Measurements from ENCODE around the gene PC.
"Not testable (repeated sequence)": the region's sequence is repeated elsewhere in the genome, so short reads cannot be mapped to it uniquely, and the experiment has no call there.

The PC gene, protein sequence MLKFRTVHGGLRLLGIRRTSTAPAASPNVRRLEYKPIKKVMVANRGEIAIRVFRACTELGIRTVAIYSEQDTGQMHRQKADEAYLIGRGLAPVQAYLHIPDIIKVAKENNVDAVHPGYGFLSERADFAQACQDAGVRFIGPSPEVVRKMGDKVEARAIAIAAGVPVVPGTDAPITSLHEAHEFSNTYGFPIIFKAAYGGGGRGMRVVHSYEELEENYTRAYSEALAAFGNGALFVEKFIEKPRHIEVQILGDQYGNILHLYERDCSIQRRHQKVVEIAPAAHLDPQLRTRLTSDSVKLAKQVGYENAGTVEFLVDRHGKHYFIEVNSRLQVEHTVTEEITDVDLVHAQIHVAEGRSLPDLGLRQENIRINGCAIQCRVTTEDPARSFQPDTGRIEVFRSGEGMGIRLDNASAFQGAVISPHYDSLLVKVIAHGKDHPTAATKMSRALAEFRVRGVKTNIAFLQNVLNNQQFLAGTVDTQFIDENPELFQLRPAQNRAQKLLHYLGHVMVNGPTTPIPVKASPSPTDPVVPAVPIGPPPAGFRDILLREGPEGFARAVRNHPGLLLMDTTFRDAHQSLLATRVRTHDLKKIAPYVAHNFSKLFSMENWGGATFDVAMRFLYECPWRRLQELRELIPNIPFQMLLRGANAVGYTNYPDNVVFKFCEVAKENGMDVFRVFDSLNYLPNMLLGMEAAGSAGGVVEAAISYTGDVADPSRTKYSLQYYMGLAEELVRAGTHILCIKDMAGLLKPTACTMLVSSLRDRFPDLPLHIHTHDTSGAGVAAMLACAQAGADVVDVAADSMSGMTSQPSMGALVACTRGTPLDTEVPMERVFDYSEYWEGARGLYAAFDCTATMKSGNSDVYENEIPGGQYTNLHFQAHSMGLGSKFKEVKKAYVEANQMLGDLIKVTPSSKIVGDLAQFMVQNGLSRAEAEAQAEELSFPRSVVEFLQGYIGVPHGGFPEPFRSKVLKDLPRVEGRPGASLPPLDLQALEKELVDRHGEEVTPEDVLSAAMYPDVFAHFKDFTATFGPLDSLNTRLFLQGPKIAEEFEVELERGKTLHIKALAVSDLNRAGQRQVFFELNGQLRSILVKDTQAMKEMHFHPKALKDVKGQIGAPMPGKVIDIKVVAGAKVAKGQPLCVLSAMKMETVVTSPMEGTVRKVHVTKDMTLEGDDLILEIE

DNA sequence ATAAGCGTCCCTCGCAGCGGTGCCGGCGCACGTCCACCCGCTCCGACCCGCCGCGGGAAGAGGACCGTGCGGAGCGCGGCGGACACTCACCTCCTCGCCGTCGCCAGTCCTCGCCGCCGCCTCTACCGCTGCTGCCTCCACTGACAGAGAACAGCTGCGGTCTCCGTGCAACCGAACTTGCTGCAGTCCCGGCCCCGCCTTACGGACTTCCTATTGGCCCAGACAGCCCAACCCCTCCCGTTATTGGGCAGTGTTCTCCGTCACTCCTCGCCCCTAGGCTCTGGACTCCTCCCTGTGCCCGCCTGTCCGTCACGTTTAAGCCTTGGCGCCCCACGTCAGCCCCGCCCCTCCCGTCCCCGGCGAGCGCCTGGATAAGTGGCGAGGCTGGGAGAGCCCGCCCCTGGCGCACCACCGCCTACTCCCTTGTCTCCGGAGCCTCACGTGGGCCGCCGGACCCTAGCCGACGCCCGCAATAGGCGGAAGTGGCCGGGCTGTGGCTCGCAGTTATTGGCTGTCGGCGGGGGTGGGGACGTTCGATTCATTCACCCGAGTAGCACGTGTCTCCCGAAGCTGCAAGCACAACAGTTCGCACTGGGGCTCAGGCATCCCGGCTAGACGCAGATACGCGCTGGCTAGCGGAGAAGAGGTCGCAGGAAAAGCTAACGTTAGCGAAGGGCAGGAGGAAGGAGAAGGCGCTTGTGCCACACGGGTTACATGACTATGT, at the start of gene PC:
TSS of gene PC (minus strand) at position 152 of the 724 bp plus-strand sequence. CDS start 86,224 bp downstream, outside the sequence.
- FAIRE-seq, result peak; percentile 91

- no peak for FAIRE-seq
These were observed 48.9 kb upstream of the PC start for GRCh38 chr11:67007126-67007525.

DNA sequence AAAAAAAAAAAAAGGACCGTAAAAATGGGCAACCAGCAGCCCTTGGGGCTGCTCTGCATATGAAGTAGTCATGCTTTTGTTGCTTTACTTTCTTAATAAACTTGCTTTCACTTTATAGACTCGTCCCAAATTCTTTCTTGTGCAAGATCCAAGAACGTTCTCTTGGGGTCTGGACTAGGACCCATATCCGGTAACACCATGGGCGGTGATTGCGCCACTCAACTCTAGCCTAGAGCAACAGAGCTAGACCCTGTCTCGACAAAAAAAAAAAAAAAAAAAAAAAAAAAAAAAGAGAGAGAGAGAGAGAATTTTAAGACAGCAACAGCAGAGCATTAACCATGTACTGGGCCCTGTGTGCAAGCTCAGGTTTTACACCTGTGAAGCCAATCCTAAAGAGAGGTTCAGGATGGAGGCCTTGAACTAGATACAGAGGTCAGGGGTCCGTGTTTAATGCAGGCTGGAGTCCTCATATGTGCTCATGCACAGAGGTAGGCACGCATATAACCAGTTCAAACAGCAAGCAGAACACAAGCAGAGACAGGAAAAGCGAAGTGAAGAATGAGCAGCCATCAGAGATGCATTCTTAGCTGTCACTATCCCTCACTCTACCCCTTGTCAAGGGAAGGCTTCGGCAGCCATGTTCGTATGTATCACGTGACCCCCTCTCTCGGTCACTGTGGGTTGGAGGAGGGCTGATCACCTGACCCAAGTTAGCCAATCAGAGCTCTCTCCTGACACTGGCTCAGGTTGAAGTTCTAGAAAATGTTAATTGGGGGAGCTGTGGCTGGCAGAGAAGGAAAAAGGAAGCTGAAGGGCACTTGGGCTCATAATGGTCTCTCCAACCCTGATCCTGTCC, 48.1 kb upstream of the PC start:
- no peak for FAIRE-seq

- FAIRE-seq, result not testable (repeated sequence)
These were observed 47.0 kb upstream of the PC start for GRCh38 chr11:67005200-67005599.

- no peak for FAIRE-seq
These were observed 44.8 kb upstream of the PC start for GRCh38 chr11:67002921-67003411.

- FAIRE-seq, result no peak
These were observed 44.2 kb upstream of the PC start for GRCh38 chr11:67002297-67002913.

DNA sequence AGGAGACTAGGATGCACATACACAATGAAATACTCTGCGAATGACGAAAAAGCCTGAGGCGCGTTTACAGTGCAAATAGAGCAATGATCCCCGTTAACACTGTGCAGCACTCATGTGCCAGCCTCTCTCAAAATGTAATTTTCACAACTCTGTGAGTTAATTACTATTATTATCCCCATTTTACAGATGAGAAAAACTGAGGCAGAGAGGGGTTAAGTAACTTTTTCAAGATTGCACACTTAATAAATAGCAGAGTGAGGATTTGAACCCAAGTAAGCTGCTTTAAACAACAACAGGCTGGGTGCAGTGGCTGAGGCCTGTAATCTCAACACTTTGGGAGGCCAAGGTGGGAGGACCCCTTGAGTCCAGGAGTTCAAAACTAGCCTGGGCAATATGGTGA, 43.1 kb upstream of the PC start:
- FAIRE-seq, result no peak

DNA sequence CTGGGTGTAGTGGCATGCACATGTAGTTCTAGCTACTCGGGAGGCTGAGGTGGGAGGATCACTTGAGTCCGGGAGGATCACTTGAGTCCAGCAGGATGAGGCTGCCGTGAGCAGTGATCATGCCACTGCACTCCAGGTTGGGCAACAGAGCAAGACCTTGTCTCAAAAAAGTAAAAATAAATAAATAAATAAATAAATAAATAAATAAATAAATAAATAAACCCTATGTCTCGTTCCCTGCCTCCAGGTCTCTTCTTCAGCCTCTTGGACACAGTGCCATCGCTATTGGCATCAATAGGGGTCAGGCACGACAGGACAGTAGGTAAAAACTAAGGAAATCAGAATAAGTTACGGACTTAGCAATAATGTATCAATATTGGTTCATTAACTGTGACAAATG, 41.4 kb upstream of the PC start:
- no peak for FAIRE-seq

- FAIRE-seq, result no peak
These were observed 38.6 kb upstream of the PC start for GRCh38 chr11:66996609-66997273.

- FAIRE-seq, result no peak
These were observed 33.9 kb upstream of the PC start for GRCh38 chr11:66992041-66992440.

DNA sequence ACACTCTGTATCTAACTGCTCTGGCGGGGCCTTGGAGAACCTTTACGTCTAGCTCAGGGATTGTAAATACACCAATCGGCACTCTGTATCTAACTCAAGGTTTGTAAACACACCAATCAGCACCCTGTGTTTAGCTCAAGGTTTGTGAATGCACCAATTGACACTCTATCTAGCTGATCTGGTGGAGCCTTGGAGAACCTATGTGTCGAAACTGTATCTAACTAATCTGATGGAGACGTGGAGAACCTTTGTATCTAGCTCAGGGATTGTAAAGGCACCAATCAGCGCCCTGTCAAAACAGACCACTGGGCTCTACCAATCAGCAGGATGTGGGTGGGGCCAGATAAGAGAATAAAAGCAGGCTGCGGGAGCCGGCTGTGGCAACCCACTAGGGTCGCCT, 31.2 kb upstream of the PC start:
- not testable (repeated sequence) for FAIRE-seq

GRCh38 chr11:66988741-66989140, 30.6 kb upstream of the PC start:
- not testable (repeated sequence) for FAIRE-seq

DNA sequence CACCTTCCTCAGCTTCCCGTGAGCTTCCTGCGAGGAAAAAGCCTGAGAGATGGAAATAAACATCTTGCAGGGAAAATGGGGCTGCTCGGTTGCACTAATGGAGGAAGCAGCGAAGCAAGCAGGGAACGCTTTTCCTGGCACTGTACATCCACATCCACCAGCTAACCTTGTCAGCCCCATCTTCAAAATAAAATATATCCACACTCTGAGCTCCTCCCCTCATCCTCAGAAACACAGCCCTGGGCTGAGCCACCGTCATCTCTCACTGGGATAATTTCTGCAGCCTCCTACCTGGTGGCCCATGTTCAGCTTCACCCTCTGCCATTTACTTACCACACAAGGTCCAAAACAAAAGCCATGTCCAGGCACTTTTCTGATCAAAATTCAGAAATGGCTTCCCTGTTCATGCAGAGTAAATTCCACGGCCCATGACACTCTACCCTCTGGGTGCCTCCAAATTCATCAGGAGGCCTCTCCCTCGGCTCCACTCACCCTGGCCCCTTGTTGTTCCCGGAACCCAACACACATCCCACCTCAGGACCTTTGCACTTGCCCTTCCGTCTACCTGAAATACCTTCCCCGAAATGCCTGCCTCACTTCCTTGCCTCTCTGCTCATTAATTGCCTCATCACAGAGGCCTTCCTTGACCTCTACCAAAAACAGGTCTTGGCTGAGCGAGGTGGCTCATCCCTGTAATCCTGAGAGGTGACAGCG, 29.9 kb upstream of the PC start:
- no peak for FAIRE-seq

DNA sequence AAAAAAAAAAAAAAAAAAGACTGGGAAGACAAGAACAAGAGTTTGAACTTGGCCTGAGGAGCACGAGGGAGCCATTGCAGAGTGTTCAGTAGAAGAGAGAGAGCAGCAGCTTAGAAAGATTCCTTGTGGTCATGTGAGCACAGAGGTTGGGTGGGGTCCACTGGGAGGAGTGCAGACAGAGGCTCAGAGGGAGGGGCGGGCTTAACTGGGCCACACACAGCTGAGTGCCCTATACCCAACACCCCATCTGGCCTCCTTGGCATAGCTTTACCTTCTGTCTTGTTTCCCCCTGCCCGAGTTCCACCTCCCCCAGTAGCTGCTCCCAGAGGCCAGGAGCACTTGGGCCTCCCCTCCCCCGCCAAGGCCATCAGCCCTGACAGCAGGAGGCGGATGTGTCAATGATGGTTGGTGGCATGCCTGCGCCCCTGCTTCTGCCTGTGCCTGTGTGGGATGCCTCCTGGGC, 29.0 kb upstream of the PC start:
- FAIRE-seq, result no peak

- FAIRE-seq, result no peak
These were observed 28.0 kb upstream of the PC start for GRCh38 chr11:66986178-66986545.

- no peak for FAIRE-seq
These were observed 27.5 kb upstream of the PC start for GRCh38 chr11:66985508-66986177.

DNA sequence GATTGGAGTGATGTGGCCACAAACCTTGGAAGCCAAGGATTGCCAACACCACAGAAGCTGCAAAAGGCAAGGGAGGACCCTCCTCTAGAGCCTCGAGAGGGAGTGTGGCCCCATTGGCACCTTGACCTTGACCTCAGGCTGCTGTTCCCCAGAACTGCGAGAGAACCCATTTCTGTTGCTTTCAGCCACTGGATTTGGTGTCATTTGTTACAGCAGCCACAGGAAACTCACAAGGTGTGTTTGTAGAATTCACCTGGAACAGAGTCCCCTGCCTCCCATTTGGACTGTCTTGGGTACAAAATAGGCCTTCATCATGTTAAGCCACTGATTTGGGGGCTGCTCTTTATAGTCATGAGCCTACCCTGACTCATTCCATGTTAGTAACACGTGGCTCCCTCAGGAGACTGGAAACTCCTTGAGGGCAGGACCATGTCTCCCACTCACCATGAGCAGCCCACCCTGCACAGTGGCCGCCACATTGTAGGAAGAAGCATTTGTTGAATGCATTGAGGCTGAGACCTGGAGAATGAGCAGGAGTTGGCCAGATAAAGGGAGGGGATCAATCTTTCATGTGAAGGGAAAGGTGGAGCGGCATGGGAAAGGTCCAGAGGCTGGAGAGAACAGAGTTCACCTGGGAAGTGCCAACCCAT, 25.2 kb upstream of the PC start:
- FAIRE-seq, result no peak

GRCh38 chr11:66981976-66982578, 23.9 kb upstream of the PC start:
- no peak for FAIRE-seq

Measured in TTC549 (cell line).